ENCODE measurements around the gene FKBP1A.
A peak's percentile ranks its signal among the peaks of the same experiment; 100 is the strongest.

DNA sequence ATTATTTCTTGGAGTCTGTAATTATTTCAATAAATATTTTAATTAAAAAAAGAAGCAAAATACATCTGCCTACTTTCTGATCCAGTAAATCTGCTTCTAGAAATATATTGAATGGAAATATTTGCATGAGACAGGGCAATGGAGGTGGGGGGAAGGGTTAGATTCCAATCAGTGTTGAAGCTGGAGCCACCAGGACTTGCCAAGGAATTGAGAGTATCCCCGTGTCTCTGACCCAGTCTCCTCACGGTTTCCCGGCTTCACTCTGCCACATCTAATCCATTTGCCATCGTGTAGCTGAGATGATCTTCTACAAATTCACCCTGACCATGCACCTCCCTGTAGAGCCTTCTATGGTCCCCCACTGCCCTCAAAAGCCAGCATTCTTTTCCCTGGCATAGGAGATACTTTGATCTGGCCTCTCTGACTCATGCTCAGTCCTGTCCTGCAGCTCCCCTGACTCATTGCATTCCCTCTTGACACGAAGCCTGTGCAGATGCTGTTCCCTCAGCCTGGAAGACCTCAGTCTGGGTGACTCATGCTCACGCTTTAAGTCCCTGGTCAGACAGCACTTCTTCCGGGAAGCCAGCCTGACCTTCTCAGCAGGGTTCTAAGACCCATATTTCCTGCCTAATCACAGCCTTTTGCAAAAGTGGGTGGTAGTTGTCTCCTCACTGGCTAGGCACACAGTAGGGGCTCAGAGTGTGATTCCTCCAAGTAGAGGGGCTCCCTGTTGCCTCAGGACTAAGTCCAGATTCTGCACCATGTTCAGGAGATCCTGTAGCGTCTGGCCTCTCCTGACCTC, 23.0 kb upstream of the FKBP1A start:
- peak; percentile 71 to 86 for TF ChIP-seq TRIM24 (IDR thresholded peaks at IDR 0.05)
- TF ChIP-seq HDGF (IDR thresholded peaks at IDR 0.05) = no peak

All from K562 (cell line).